Activated naive CD4-positive, alpha-beta T cell treated with anti-CD3 and anti-CD28 coated beads, Interleukin-2, amount 50 U/mL, for 72 hours (primary cell): ENCODE measurements around the gene NFE2L1. TPM values are rescaled to one million over a fixed set of nuclear protein-coding genes. Genes with fewer than 3 reads are reported as not detected.
"Not testable (repeated sequence)": the region's sequence is repeated elsewhere in the genome, so short reads cannot be mapped to it uniquely, and the experiment has no call there.

ENCODE experiments used
- ATAC-seq, 2 donors: fragments of 150-1000 bp; cut with Tn5 transposase; 2 replicates each; pipeline ENCODE4 v1.10.0; 2021; ENCODE audit warnings: mild to moderate bottlenecking in 2 of 2, moderate library complexity in 2 of 2
- DNase-seq, 2 donors: peaks; one replicate each; pipeline ENCODE4 v3.0.0; 2021 to 2022; ENCODE audit warnings: low spot score in 2 of 2
- H3K27ac Mint-ChIP-seq, 2 donors: one replicate each; pipeline ENCODE4 v1.8.0; 2022; ENCODE audit warnings: mild to moderate bottlenecking in 2 of 2, mixed read lengths in 2 of 2
- H3K36me3 Mint-ChIP-seq, 2 donors: one replicate each; pipeline ENCODE4 v1.8.0; 2022; ENCODE audit warnings: mixed read lengths in 2 of 2
- H3K9me3 Mint-ChIP-seq, 2 donors: one replicate each; pipeline ENCODE4 v1.8.0; 2022; ENCODE audit warnings: mixed read lengths in 2 of 2
- total RNA-seq, 2 donors: library from RNA; stranded (reverse); gene quantifications; one replicate each; pipeline ENCODE4 v1.2.3, GENCODE V29; 2022

Gene NFE2L1
- total RNA-seq, 2 donors from 2014 or later: 81.9 to 92.5 TPM

DNA sequence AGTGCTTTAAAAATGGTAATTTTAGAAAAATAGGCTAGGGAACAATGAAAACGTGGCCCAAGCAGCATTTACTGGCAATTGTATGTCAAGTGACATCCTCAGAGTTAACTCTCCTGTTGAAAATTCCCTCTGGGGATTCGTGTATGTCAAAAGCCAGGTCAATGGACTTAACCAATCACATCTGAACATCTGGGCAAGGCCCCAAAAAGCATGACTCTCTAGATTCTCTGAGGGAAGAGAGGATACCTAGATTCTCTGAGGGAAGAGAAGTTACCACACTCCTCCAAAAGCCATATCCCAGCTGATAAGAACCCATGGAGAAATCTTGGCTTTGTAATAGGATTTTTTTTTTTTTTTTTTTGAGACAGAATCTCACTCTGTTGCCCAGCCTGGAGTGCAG lies 23.5 kb downstream of the NFE2L1 start:
- Mint-ChIP-seq H3K9me3 (no peaks in the 10 kb centered on the region), H3K27ac (no peak overlapping the region), H3K36me3 (no peaks in the 10 kb centered on the region)
- no peak for ATAC-seq
- DNase-seq: no peak

DNA sequence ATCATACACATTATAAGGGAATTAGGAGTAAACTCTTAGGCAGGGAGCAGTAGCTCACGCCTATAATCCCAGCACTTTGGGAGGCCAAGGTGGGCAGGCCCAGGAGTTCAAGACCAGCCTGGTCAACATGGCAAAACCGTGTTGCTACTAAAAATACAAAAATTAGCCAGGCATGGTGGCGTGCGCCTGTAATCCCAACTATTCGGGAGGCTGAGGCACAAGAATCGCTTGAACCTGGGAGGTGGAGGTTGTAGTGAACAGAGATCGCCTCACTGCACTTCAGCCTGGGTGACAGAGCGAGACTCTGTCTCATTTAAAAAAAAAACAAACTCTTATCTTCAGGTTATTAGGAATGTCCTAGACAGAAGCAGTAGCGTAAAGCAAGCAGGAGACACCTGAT lies 24.7 kb downstream of the NFE2L1 start:
- H3K27ac Mint-ChIP-seq, H3K36me3 Mint-ChIP-seq, DNase-seq, ATAC-seq, H3K9me3 Mint-ChIP-seq: not testable (repeated sequence)

DNA sequence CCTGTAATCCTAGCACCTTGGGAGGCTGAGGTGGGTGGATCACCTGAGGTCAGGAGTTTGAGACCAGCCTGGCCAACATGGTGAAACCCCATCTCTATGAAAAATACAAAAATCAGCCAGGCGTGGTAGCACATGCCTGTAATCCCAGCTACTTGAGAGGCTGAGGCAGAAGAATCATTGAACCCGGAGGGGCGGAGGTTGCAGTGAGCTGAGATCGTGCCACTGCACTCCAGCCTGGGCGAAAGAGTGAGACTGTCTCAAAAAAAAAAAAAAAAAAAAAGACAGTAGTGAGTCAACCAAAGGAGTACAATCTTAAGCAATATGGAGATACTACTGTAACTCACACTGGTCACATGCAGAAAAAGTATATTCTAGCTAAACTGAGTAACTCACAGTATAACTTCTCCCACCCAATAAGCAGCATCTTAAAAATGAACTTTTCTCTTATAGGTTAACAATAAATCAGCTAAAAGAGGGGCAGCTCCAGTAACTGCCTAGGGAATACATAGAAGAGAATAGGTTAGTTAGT lies 25.5 kb downstream of the NFE2L1 start:
- ATAC-seq, DNase-seq, H3K36me3 Mint-ChIP-seq, H3K9me3 Mint-ChIP-seq, H3K27ac Mint-ChIP-seq: not testable (repeated sequence)

DNA sequence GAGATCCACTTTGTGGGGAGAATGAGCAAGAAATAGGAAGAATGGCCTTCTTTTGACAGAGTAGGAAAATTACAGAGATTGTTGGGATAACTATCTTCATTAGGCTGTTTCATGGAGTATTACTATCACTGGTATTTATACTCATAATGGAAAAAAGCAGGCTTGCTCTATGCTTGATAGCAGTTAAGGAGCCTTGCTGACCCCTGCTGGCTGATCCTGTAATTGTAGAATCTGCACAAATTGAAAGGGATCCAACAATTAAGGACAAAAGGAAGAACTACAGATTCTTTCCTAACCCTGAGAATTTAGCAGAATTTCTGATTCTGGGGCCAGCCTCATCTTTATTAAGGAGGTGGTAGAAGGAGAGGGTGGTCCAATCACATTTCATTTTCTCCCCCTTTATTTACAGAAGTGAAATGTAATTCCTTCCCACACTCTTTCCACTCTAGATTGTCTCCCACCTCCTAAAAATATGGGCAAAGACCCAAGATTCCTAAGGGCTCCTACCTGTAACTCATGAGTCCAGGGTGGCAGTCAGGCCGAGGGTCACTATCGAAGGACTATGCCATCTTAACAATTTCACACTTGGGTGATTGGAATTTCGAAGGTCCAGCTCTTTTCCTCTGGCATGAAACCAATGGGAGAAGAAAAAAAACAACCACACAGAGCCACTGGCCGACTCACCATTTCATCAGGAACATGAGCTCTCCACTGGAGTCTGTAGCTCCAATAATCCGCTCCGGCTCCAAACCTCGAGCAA lies 26.3 kb downstream of the NFE2L1 start:
- Mint-ChIP-seq H3K27ac (no peak overlapping the region), H3K9me3 (no peaks in the 10 kb centered on the region), H3K36me3 (no peaks in the 10 kb centered on the region)
- DNase-seq (peak in 1 of 2 donors; percentile 76), ATAC-seq (peak; percentile 71 to 76)

DNA sequence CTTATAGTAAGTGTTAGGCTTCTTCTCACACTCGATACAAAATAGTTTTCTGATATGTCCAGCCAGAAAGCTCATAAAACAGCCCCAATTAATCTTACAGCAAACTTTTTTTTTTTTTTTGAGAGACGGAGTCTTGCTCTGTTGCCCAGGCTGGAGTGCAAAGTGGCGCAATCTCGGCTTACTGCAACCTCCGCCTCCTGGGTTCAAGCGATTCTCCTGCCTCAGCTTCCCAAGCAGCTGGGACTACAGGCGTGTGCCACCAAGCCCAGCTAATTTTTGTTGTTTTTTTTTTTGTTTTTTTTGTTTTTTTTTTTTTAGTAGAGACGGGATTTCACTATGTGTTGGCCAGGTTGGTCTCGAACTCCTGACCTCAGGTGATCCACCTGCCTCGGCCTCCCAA lies 29.0 kb downstream of the NFE2L1 start:
- H3K27ac Mint-ChIP-seq, ATAC-seq, H3K36me3 Mint-ChIP-seq, H3K9me3 Mint-ChIP-seq, DNase-seq: not testable (repeated sequence)

DNA sequence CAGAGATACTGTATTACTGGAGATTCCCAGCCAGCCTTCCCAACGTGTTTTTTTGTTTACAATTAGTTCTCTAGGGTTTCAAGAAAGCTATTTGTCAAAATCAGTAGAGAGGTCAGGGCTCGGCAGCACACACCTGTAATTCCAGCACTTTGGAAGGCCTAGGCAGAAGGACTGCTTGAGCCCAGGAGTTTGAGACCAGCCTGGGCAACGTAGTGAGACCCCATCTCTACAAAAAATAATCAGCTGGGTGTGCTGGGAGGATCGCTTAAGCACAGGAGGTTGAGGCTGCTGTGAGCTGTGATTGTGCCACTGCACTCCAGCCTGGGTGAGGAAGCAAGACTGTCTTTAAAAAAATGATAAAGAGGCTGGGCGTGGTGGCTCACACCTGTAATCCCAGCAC lies 33.7 kb downstream of the NFE2L1 start:
- ATAC-seq: no peak
- Mint-ChIP-seq H3K9me3 (no peaks in the 10 kb centered on the region), H3K27ac (no peak overlapping the region), H3K36me3 (no peaks in the 10 kb centered on the region)
- no peak for DNase-seq

DNA sequence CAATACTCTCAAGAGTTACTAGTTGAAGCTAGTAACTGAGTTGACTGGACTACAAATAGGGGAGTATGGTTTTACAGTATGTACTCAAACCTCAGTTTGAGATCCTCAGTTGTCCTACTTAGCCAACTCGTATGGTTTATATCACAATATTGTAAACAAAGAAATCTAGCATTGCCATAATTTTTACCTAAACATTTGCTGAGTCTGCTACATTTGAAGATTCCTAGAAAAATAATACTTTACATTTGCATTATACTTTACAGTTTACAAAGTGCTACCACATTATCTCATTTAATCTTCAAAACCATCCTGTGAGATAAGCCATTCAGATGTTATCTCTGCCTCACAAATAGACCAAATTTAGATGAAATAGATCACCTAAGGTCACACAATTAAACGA lies 36.8 kb downstream of the NFE2L1 start:
- ATAC-seq: no peak
- DNase-seq: no peak
- Mint-ChIP-seq H3K36me3 (no peaks in the 10 kb centered on the region), H3K27ac (no peak overlapping the region), H3K9me3 (no peaks in the 10 kb centered on the region)

DNA sequence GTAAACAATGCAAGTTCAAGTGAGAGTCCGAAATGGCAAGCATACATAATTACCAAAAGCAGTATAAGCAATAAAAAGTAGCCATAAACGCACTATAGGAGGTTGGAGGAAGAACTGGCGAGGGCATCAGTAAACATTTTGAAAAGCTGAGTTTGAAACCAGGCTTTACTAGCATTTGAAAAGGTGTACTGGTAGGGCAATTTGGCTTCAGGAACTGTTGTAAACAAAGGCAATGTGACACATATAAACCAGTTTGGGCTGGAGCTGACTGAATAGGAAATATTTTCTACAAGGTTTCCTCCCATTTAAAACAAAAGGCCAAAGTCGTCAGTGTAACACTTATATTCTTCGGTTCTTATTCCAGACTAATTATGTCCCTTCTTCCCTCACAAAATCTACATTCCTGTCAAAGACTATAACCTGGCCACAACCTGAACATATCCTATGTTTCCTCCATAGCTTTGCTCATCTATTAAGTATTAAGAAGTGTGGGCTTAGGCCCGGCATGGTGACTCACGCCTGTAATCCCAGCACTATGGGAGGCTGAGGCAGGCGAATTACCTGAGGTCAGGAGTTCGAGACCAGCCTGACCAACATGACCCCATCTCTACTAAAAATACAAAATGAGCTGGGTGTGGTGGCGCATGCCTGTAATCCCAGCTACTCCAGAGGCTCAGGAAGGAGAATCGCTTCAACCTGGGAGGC lies 45.3 kb downstream of the NFE2L1 start:
- ATAC-seq (no peak), DNase-seq (no peak)
- no peaks in the 10 kb centered on the region for H3K9me3 Mint-ChIP-seq
- H3K36me3 Mint-ChIP-seq: no peaks in the 10 kb centered on the region
- H3K27ac Mint-ChIP-seq: no peak overlapping the region

DNA sequence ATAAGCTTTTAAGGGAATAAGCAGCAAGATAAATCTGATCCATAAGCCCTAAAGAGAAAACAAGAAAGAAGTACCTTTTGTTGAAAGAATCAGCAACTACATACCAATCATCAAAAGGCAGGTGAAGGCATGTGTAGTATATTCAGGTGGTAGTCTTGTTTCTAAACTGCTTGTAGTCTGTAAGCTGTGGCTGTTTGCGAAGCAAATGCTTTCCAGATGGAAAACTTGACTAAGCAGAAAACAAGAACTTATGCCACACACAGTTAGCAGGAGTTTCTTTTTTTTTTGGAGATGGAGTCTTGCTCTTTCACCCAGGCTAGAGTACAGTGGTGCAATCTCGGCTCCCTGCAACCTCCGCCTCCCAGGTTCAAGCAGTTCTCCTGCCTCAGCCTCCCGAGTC lies 47.5 kb downstream of the NFE2L1 start:
- no peaks in the 10 kb centered on the region for H3K9me3 Mint-ChIP-seq

DNA sequence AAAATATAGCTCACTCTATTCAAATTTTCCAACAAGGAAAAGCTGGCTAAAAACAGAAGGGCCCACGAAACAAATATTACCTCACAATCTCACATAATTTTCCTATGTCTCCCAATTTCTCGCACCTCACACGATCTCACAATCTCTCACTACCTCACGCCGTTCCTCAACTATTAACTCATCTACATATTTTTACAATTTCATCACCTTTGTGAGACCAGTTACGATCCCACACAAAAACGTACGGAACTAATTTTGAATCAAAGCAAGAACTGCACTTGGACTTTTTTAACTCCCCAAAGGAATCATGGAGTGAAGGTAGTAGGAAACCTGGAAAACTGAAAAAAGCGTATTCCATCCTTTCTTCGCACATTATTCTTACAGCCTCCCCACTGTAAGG lies 52.0 kb downstream of the NFE2L1 start:
- peak overlapping the region; percentile 88 to 98 for H3K27ac Mint-ChIP-seq
- ATAC-seq (no peak), DNase-seq (no peak)
- H3K9me3 Mint-ChIP-seq: peaks cover 0 to 10% of the 10 kb centered on the region in 2 donors
- peaks cover 12 to 23% of the 10 kb centered on the region in 2 donors for H3K36me3 Mint-ChIP-seq

More for the DNA sequence above, 47.5 kb downstream of the NFE2L1 start:
- peak overlapping the region in 1 of 2 donors; percentile 51 for H3K27ac Mint-ChIP-seq
- DNase-seq: no peak
- H3K36me3 Mint-ChIP-seq: peaks cover under 1 to 3% of the 10 kb centered on the region in 2 donors
- no peak for ATAC-seq

DNA sequence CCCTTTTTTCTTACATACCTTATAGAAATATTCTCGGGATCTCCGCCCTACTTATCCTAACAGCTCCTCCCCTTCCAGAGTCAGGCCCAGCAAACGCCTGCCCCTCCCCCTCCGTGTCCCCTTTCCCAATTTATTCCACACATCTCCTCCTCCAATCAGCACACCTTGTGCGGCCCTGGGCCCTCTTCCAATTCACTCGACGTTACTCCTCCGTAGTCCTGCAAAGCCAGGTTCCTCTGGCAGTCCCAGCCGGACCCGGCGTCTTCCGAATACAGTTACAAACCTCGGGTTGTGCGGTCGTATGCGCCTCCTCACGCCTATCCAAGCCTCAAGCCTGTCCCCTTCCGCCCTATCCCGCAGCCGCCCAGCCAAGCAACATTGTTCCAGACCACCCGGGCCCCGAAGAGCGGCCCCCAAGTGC lies 52.4 kb downstream of the NFE2L1 start:
- DNase-seq: no peak
- ATAC-seq: no peak
- H3K9me3 Mint-ChIP-seq: peaks cover 0 to 10% of the 10 kb centered on the region in 2 donors
- peak overlapping the region; percentile 88 to 98 for H3K27ac Mint-ChIP-seq
- peaks cover 12 to 23% of the 10 kb centered on the region in 2 donors for H3K36me3 Mint-ChIP-seq

DNA sequence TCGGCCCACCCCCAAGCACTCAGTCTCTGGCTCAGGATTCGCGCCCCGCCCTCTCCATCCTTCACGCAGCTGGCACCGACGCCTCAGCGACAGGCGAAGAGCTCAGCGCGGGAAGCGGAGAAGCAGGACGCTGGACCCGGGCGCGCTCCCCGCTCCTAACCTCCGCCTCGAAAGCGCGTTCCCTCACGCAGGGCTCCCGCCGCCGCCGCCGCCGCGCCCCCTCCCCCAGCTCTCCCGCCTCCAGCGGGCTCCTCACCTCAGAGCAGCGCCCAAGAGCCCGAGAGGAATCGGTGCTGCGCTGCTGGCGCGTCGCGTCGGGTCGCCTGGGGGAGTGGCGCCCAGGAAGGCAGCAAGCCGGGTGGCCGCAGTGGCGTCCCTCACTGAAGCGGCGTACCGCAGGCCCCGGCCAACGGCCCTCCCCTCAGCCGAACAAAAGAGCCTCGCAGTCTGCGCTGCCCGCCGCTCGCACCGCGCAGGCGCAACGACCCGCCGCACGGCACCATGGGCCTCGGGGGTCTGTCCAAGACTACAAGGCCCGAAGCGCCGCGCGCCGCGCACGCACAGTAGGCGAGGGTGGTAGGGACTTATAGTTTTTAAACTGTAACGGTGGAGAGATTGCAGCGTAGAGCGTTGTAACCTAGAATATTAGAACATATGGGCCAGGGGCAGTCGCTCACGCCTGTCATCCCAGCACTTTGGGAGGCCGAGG lies 53.0 kb downstream of the NFE2L1 start, which contains the start of gene CBX1:
Gene CBX1, minus strand, starts transcription at position 467 of the 709 bp plus-strand sequence. CDS start 24,474 bp downstream, outside the sequence.
- H3K27ac Mint-ChIP-seq: peak within 1 kb of the TSS; percentile 88 to 98
- peaks cover 0 to 10% of the 10 kb centered on the region in 2 donors for H3K9me3 Mint-ChIP-seq
- peaks cover 12 to 23% of the 10 kb centered on the region in 2 donors for H3K36me3 Mint-ChIP-seq
- peak; percentile 94 to 96 for ATAC-seq
- peak; percentile 92 to 93 for DNase-seq

DNA sequence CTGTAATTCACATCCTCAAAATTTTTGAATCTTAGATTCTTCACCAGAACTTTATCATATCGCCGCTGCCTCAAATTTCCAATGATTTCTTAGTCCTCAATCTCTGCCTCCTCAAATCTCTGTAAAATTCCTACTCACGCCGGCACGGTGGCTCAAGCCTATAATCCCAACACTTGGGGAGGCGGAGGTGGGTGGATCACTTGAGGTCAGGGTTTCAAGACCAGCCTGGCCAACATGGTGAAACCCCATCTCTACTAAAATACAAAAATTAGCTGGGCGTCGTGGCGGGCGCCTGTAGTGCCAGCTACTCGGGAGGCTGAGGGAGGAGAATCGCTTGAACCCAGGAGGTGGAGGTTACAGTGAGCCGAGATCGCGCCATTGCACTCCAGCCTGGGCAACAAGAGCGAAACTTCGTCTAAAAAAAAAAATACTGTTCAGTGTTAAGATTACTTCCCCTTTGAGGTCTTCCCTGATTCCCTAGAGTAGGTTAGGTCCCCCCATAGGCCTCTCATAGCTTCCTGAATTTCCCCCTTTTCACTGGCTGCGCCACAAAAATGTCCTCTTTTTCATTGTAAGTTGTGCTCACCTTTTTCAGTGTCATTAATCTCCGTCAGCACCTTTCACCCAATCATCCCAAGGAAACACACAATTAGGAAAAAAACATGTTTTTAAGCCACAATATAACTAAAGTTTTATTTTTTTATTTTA lies 54.0 kb downstream of the NFE2L1 start:
- Mint-ChIP-seq H3K27ac (peak overlapping the region; percentile 82 to 88), H3K9me3 (peaks cover 0 to 10% of the 10 kb centered on the region in 2 donors), H3K36me3 (peaks cover 17 to 23% of the 10 kb centered on the region in 2 donors)
- DNase-seq (no peak), ATAC-seq (no peak)

DNA sequence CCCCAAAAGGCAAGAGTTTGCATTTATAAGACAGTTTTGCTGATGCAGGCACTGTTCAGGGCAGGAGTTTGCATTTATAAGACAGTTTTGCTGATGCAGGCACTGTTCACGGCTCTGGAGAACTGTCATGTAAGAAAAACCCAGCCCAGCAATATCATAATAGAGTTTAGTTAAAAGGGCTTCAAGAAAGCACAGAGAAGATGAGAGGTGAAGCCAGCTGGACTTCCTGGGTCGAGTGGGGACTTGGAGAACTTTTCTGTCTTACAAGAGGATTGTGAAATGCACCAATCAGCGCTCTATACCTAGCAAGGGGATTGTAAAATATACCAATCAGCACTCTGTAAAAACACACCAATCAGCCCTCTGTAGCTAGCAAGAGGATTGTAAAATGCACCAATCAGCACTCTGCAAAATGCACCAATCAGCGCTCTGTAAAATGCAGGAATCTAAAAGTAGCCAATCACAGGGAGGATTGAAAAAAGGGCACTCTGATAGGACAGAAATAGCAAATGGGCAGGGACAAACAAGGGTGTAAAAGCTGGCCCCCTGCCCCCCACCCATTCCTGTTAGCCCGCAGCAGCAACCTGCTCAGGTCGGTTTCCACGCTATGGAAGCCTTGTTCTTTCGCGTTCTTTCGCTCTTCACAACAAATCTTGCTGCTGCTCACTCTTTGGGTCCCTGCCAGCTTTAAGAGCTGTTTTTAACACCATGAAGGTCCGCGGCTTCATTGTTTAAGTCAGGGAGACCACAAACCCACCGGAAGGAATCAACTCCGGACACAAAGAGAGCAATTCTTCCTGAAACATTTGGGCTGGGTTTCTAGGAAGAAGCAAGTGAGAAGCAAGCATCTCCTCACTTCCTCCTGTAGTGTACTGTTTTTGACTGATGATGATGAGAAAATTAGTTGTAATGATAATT lies 54.9 kb downstream of the NFE2L1 start:
- Mint-ChIP-seq H3K9me3 (peaks cover 0 to 10% of the 10 kb centered on the region in 2 donors), H3K36me3 (peaks cover 23 to 27% of the 10 kb centered on the region in 2 donors), H3K27ac (peak overlapping the region; percentile 36 to 88)
- DNase-seq: peak in 1 of 2 donors; percentile 41
- ATAC-seq: no peak

DNA sequence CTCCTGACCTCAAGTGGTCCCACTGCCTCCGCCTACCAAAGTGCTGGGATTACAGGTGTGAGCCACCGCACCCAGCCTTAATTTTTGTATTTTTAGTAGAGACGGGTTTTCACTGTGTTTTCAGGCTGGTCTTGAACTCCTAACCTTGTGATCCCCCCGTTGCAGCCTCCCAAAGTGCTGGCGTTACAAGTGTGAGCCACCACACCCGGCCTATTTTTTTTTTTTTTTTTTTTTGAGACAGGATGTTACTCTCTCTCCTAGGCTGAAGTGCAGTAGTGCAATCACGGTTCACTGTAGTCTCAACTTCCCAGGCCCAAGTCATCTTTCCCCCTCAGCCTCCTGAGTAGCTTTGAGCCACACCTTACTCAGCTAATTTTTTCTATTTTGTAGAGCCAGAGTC lies 56.3 kb downstream of the NFE2L1 start:
- peaks cover 0 to 10% of the 10 kb centered on the region in 2 donors for H3K9me3 Mint-ChIP-seq
- peaks cover 25 to 28% of the 10 kb centered on the region in 2 donors for H3K36me3 Mint-ChIP-seq
- ATAC-seq: no peak
- no peak overlapping the region for H3K27ac Mint-ChIP-seq
- no peak for DNase-seq
